HEK293 (cell line): ENCODE data around the gene PAK6.

Experiments used
- BCL11B ChIP-seq: fragments of 450-650 bp; formaldehyde crosslinking; IDR thresholded peaks from 2 replicates; pipeline ENCODE4 v1.5.1; 2016; ENCODE audit warnings: low read depth, missing biosample characterization, missing genetic modification characterization
- YY1 ChIP-seq: fragments of 450-650 bp; formaldehyde crosslinking; IDR thresholded peaks from 2 replicates; pipeline ENCODE4 v1.5.1; 2018; ENCODE audit warnings: missing biosample characterization, missing genetic modification characterization
- ZBTB17 ChIP-seq: fragments of 450-650 bp; formaldehyde crosslinking; IDR thresholded peaks from 2 replicates; pipeline ENCODE4 v1.5.1; 2016; ENCODE audit warnings: missing biosample characterization, missing genetic modification characterization
- ZNF133 ChIP-seq: fragments of 450-650 bp; formaldehyde crosslinking; IDR thresholded peaks from 2 replicates; pipeline ENCODE4 v1.5.1; 2016; ENCODE audit warnings: missing biosample characterization, missing genetic modification characterization
- ZNF324 ChIP-seq: fragments of 450-650 bp; formaldehyde crosslinking; IDR thresholded peaks from 2 replicates; pipeline ENCODE4 v1.5.1; 2016; ENCODE audit warnings: missing biosample characterization, missing genetic modification characterization
- TF ChIP-seq, protein P1 (sequence below): fragments of 450-650 bp; formaldehyde crosslinking; IDR thresholded peaks from 2 replicates; pipeline ENCODE4 v1.5.1; 2016; ENCODE audit warnings: missing biosample characterization, missing genetic modification characterization
- TF ChIP-seq, protein P2 (sequence below): sonication (generic); formaldehyde crosslinking; IDR thresholded peaks from 2 replicates; pipeline ENCODE4 v1.8.1; 2022; ENCODE audit warnings: mild to moderate bottlenecking, moderate library complexity, missing genetic modification reagents
- TF ChIP-seq, protein P3 (sequence below): fragments of 450-650 bp; formaldehyde crosslinking; IDR thresholded peaks from 2 replicates; pipeline ENCODE4 v1.5.1; 2017; ENCODE audit warnings: missing biosample characterization, missing genetic modification characterization
- TF ChIP-seq, protein P4 (sequence below): fragments of 450-650 bp; formaldehyde crosslinking; IDR thresholded peaks from 2 replicates; pipeline ENCODE4 v1.5.1; 2017; ENCODE audit warnings: missing biosample characterization, mild to moderate bottlenecking, missing genetic modification characterization, moderate library complexity

DNA sequence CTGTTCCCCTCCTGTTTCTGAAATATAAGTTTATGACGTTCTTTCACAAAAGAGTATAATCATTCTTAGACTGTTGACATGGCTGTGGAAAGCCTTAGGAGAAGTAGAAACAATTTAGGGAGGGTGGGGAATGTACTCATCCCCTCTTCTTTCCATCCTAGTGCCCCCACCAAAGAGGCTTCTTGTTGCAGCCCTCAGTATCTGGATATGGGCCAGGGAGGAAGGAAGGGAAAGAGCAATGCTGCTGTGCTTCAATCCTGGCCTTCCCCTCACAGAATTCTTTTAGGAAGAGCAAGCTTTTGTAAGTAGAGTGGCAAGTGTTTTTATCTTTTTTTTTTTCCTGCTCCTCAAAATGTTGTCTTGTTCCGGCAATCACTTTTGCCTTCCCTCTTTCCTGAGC is 86.3 kb downstream of the PAK6 start:
- TF ChIP-seq ZBTB17 (tag by site-specific recombination) (no peak), YY1 (tag by site-specific recombination) (no peak), ZNF133 (tag by site-specific recombination) (no peak), ZNF324 (tag by site-specific recombination) (no peak), BCL11B (tag by site-specific recombination) (no peak)
- TF ChIP-seq, protein P1, sequence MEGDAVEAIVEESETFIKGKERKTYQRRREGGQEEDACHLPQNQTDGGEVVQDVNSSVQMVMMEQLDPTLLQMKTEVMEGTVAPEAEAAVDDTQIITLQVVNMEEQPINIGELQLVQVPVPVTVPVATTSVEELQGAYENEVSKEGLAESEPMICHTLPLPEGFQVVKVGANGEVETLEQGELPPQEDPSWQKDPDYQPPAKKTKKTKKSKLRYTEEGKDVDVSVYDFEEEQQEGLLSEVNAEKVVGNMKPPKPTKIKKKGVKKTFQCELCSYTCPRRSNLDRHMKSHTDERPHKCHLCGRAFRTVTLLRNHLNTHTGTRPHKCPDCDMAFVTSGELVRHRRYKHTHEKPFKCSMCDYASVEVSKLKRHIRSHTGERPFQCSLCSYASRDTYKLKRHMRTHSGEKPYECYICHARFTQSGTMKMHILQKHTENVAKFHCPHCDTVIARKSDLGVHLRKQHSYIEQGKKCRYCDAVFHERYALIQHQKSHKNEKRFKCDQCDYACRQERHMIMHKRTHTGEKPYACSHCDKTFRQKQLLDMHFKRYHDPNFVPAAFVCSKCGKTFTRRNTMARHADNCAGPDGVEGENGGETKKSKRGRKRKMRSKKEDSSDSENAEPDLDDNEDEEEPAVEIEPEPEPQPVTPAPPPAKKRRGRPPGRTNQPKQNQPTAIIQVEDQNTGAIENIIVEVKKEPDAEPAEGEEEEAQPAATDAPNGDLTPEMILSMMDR (tag by site-specific recombination), result no peak
- TF ChIP-seq, protein P2, sequence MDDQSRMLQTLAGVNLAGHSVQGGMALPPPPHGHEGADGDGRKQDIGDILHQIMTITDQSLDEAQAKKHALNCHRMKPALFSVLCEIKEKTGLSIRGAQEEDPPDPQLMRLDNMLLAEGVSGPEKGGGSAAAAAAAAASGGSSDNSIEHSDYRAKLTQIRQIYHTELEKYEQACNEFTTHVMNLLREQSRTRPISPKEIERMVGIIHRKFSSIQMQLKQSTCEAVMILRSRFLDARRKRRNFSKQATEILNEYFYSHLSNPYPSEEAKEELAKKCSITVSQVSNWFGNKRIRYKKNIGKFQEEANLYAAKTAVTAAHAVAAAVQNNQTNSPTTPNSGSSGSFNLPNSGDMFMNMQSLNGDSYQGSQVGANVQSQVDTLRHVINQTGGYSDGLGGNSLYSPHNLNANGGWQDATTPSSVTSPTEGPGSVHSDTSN, result no peak
- TF ChIP-seq, protein P3, sequence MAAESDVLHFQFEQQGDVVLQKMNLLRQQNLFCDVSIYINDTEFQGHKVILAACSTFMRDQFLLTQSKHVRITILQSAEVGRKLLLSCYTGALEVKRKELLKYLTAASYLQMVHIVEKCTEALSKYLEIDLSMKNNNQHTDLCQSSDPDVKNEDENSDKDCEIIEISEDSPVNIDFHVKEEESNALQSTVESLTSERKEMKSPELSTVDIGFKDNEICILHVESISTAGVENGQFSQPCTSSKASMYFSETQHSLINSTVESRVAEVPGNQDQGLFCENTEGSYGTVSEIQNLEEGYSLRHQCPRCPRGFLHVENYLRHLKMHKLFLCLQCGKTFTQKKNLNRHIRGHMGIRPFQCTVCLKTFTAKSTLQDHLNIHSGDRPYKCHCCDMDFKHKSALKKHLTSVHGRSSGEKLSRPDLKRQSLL (tag by site-specific recombination), result no peak
- TF ChIP-seq, protein P4, sequence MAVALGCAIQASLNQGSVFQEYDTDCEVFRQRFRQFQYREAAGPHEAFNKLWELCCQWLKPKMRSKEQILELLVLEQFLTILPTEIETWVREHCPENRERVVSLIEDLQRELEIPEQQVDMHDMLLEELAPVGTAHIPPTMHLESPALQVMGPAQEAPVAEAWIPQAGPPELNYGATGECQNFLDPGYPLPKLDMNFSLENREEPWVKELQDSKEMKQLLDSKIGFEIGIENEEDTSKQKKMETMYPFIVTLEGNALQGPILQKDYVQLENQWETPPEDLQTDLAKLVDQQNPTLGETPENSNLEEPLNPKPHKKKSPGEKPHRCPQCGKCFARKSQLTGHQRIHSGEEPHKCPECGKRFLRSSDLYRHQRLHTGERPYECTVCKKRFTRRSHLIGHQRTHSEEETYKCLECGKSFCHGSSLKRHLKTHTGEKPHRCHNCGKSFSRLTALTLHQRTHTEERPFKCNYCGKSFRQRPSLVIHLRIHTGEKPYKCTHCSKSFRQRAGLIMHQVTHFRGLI (tag by site-specific recombination), result no peak
